NCI-H1092 (cell line): ENCODE results near the gene LRIG1.

Experiments used
- DNase-seq: peaks from one replicate; lab custom pipeline; 2025; lab: John Stamatoyannopoulos, UW

LRIG1 gene

GRCh38 chr3:66486646-66487045, 14.2 kb downstream of the LRIG1 start:
- no peak for DNase-seq

- DNase-seq: no peak
These were observed 14.6 kb downstream of the LRIG1 start for GRCh38 chr3:66486202-66486601.

- DNase-seq: no peak
These were observed 15.4 kb downstream of the LRIG1 start for GRCh38 chr3:66485291-66485968.

- DNase-seq: no peak
These were observed 16.5 kb downstream of the LRIG1 start for GRCh38 chr3:66484106-66484844.

- DNase-seq: no peak
These were observed 17.4 kb downstream of the LRIG1 start for GRCh38 chr3:66483409-66483906.

- no peak for DNase-seq
These were observed 17.8 kb downstream of the LRIG1 start for GRCh38 chr3:66483006-66483405.

- DNase-seq: no peak
These were observed 18.8 kb downstream of the LRIG1 start for GRCh38 chr3:66482018-66482404.

GRCh38 chr3:66481071-66482017, 19.5 kb downstream of the LRIG1 start:
- DNase-seq: no peak

GRCh38 chr3:66480666-66481065, 20.2 kb downstream of the LRIG1 start:
- no peak for DNase-seq

- DNase-seq: no peak
These were observed 21.3 kb downstream of the LRIG1 start for GRCh38 chr3:66479532-66479947.

GRCh38 chr3:66478960-66479359, 21.9 kb downstream of the LRIG1 start:
- DNase-seq: peak; percentile 39

- DNase-seq: no peak
These were observed 23.0 kb downstream of the LRIG1 start for GRCh38 chr3:66477856-66478255.

GRCh38 chr3:66476852-66477381, 23.9 kb downstream of the LRIG1 start:
- no peak for DNase-seq

- DNase-seq: peak; percentile 43
These were observed 25.3 kb downstream of the LRIG1 start for GRCh38 chr3:66475386-66476020.

GRCh38 chr3:66473692-66474091, 27.1 kb downstream of the LRIG1 start:
- no peak for DNase-seq

- DNase-seq: no peak
These were observed 27.6 kb downstream of the LRIG1 start for GRCh38 chr3:66473181-66473580.

GRCh38 chr3:66472313-66473134, 28.3 kb downstream of the LRIG1 start:
- no peak for DNase-seq

GRCh38 chr3:66470956-66471686, 29.7 kb downstream of the LRIG1 start:
- no peak for DNase-seq

GRCh38 chr3:66470285-66470684, 30.5 kb downstream of the LRIG1 start:
- DNase-seq: no peak

- no peak for DNase-seq
These were observed 31.6 kb downstream of the LRIG1 start for GRCh38 chr3:66469220-66469640.
